ENCODE data around the gene QPCT.
"Not testable (repeated sequence)": the region's sequence is repeated elsewhere in the genome, so short reads cannot be mapped to it uniquely, and the experiment has no call there.

The QPCT gene

GRCh38 chr2:37376421-37377186 is 32.2 kb downstream of the QPCT start:
- TF ChIP-seq CTCF (IDR thresholded peaks at IDR 0.05; ENCODE audit: insufficient read depth, low read depth, low read length, missing control alignments) = no peak
- H3K4me3 ChIP-seq (ENCODE audit: low read length) = no peak overlapping the region
- peak; percentile 80 for DNase-seq (ENCODE audit: low read depth)

GRCh38 chr2:37377187-37377532 is 32.7 kb downstream of the QPCT start:
- TF ChIP-seq CTCF (IDR thresholded peaks at IDR 0.05; ENCODE audit: insufficient read depth, low read depth, low read length, missing control alignments) = no peak
- DNase-seq (ENCODE audit: low read depth) = no peak
- H3K4me3 ChIP-seq (ENCODE audit: low read length) = no peak overlapping the region

- DNase-seq (ENCODE audit: low read depth) = peak; percentile 84
- no peak for TF ChIP-seq CTCF (IDR thresholded peaks at IDR 0.05; ENCODE audit: insufficient read depth, low read depth, low read length, missing control alignments)
- no peak overlapping the region for H3K4me3 ChIP-seq (ENCODE audit: low read length)
Observed at GRCh38 chr2:37378411-37378810, 34.0 kb downstream of the QPCT start.

- H3K4me3 ChIP-seq (ENCODE audit: low read length) = no peak overlapping the region
- DNase-seq (ENCODE audit: low read depth) = no peak
- no peak for TF ChIP-seq CTCF (IDR thresholded peaks at IDR 0.05; ENCODE audit: insufficient read depth, low read depth, low read length, missing control alignments)
Observed at GRCh38 chr2:37379881-37380296, 35.5 kb downstream of the QPCT start.

- H3K4me3 ChIP-seq (ENCODE audit: low read length); DNase-seq (ENCODE audit: low read depth): not testable (repeated sequence)
Observed at GRCh38 chr2:37380787-37381186, 36.4 kb downstream of the QPCT start.

- H3K4me3 ChIP-seq (ENCODE audit: low read length); DNase-seq (ENCODE audit: low read depth): not testable (repeated sequence)
Observed at GRCh38 chr2:37384261-37384660, 39.8 kb downstream of the QPCT start.

GRCh38 chr2:37387148-37387835 is 42.9 kb downstream of the QPCT start:
- DNase-seq (ENCODE audit: low read depth) = peak; percentile 85
- no peak for TF ChIP-seq CTCF (IDR thresholded peaks at IDR 0.05; ENCODE audit: insufficient read depth, low read depth, low read length, missing control alignments)
- no peak overlapping the region for H3K4me3 ChIP-seq (ENCODE audit: low read length)

GRCh38 chr2:37388074-37388473 is 43.6 kb downstream of the QPCT start:
- no peak for TF ChIP-seq CTCF (IDR thresholded peaks at IDR 0.05; ENCODE audit: insufficient read depth, low read depth, low read length, missing control alignments)
- no peak overlapping the region for H3K4me3 ChIP-seq (ENCODE audit: low read length)
- DNase-seq (ENCODE audit: low read depth) = peak; percentile 99
